AG10803 (cell line): Measurements from ENCODE around the gene SART1.
"Not testable (repeated sequence)": the region's sequence is repeated elsewhere in the genome, so short reads cannot be mapped to it uniquely, and the experiment has no call there.

ENCODE experiments used
- DNase-seq: peaks from one replicate; pipeline ENCODE4 v3.0.0; 2010; ENCODE audit warnings: low read depth
- H3K4me3 ChIP-seq: 2 replicates; pipeline ENCODE4 v1.5.1; 2011; ENCODE audit warnings: mild to moderate bottlenecking, low read length, control low read depth
- CTCF ChIP-seq: conservative IDR thresholded peaks from 2 replicates; pipeline ENCODE4 v1.5.1; 2011; ENCODE audit warnings: mild to moderate bottlenecking, low read length, control low read depth, inconsistent platforms

SART1 gene

GRCh38 chr11:66020618-66021357 is 59.3 kb downstream of the SART1 start:
- no peak for TF ChIP-seq CTCF

GRCh38 chr11:66022401-66023185 is 61.1 kb downstream of the SART1 start:
- peak overlapping the region; percentile 32 for H3K4me3 ChIP-seq
- peak; percentile 46 for DNase-seq
- peak; percentile 69 for TF ChIP-seq CTCF

More at GRCh38 chr11:66020618-66021357, 59.3 kb downstream of the SART1 start:
- peak; percentile 80 for DNase-seq
- H3K4me3 ChIP-seq = no peak overlapping the region

DNA sequence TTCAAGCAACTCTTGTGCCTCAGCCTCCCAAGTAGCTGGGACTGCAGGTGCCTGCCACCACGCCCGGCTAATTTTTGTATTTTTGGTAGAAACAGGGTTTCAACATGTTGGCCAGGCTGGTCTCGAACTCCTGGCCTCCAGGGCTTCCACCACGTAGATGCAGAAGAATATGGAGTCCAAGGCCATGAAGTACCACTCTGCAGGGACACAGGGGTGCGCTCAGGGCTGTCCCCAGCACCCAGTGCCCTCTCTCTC is 61.6 kb downstream of the SART1 start:
- not testable (repeated sequence) for H3K4me3 ChIP-seq, DNase-seq

GRCh38 chr11:66026017-66026529 is 64.5 kb downstream of the SART1 start, which contains the start of gene CATSPER1:
TSS of gene CATSPER1 (minus strand) at chr11:66026479. CDS start at chr11:66026379, 100 bp downstream.
- H3K4me3 ChIP-seq = no peak within 1 kb of the TSS
- no peak for DNase-seq
- TF ChIP-seq CTCF = no peak
